ENCODE results near the gene NRXN3.

DNA sequence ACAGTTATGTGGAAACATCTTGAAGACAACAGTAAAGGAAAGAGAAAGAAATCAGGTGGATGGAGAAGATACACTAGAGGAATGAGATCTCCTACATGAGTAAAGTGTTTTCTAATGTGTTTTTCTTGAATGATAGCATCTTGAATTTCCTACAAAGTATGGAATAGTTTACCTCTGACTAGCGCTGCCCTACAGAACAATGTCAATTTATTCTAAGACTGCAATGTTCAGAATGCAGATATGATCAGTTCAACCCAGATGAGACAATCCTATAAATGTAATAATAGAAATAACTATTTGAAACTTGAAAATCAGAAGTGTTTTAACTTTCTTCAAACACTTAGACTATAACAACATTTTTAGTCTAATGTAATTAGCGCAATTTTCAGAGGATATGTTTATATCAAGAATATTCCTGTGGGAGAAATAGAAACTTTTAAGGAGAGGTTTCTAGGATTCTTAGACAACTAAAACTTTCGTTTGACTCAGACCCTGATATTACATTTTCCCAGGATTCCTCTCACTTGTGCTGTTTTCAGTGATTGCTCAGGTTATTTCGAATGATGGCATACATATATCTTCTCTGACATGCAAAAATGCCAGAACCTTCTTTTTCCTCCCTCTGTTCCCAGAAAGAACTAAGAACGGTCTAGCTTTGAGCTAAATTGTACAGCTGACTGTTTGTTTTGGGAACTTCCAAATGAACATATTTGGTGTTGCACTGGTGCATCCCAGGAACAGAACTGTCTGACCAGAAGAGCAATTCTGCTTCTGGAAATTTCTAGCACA, 1023.7 kb downstream of the NRXN3 start:
- TF ChIP-seq, protein P1, sequence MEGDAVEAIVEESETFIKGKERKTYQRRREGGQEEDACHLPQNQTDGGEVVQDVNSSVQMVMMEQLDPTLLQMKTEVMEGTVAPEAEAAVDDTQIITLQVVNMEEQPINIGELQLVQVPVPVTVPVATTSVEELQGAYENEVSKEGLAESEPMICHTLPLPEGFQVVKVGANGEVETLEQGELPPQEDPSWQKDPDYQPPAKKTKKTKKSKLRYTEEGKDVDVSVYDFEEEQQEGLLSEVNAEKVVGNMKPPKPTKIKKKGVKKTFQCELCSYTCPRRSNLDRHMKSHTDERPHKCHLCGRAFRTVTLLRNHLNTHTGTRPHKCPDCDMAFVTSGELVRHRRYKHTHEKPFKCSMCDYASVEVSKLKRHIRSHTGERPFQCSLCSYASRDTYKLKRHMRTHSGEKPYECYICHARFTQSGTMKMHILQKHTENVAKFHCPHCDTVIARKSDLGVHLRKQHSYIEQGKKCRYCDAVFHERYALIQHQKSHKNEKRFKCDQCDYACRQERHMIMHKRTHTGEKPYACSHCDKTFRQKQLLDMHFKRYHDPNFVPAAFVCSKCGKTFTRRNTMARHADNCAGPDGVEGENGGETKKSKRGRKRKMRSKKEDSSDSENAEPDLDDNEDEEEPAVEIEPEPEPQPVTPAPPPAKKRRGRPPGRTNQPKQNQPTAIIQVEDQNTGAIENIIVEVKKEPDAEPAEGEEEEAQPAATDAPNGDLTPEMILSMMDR (conservative IDR thresholded peaks at IDR 0.05; ENCODE audit: low read depth, low read length), result no peak
- TF ChIP-seq NFE2L2 (IDR thresholded peaks at IDR 0.05; ENCODE audit: low read depth, low read length), result no peak

Measured in IMR-90 (cell line).